Esophagus muscularis mucosa (tissue), 4 donors: ENCODE results near the gene PPP6R1.

Experiments used
- CTCF ChIP-seq, 3 experiments: fragments of 200-600 bp in 2 of 3; fragments of 450-650 bp in 1 of 3; sonication (generic) in 2 of 3; IDR thresholded peaks; one replicate each; pipeline ENCODE4 v1.5.1; 2017 to 2019; ENCODE audit warnings: antibody characterized with exemption in 3 of 3, mild to moderate bottlenecking in 2 of 3, moderate library complexity in 1 of 3
- EP300 ChIP-seq: sonication (generic); formaldehyde crosslinking; IDR thresholded peaks from one replicate; pipeline ENCODE4 v1.6.1; 2017; ENCODE audit warnings: antibody characterized with exemption
- POLR2A ChIP-seq: fragments of 450-650 bp; IDR thresholded peaks from one replicate; pipeline ENCODE4 v1.6.1; 2017; ENCODE audit warnings: antibody characterized with exemption, moderate library complexity, mild to moderate bottlenecking, low read depth
- POLR2AphosphoS5 ChIP-seq, 2 donors: sonication (generic); formaldehyde crosslinking; IDR thresholded peaks; one replicate each; pipeline ENCODE4 v1.6.1; 2017; ENCODE audit warnings: antibody characterized with exemption in 2 of 2

DNA sequence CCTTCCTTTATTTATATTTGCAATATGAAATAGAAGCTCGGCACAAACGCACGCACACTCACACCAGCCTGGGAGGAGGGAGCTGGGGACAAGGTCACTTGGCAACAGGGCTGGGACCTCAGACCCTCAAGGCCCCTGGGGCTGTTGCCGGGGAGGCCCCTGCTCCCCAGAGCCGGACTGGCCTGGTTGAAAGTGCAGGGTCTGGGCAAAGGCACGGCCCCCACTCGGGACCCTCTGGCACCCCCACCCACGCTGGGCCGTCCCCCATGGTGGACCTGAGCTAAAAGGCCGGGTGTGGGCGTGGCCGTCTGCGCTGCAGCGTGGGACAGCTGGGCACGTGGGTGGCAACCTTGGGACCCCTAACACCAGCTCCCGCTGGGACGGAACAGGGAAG, 29.0 kb downstream of the PPP6R1 start:
- TF ChIP-seq POLR2AphosphoS5 (IDR thresholded peaks at IDR 0.05), result no peak
- no peak for TF ChIP-seq CTCF (IDR thresholded peaks at IDR 0.05)
- TF ChIP-seq POLR2A, result no peak
- no peak for TF ChIP-seq EP300
